ENCODE results near the gene CMIP. TPM values are rescaled to one million over a fixed set of nuclear protein-coding genes. Genes with fewer than 3 reads are reported as not detected.

The CMIP gene
- total RNA-seq, 2 donors from 2014 or later, result 7.7 to 19.2 TPM

DNA sequence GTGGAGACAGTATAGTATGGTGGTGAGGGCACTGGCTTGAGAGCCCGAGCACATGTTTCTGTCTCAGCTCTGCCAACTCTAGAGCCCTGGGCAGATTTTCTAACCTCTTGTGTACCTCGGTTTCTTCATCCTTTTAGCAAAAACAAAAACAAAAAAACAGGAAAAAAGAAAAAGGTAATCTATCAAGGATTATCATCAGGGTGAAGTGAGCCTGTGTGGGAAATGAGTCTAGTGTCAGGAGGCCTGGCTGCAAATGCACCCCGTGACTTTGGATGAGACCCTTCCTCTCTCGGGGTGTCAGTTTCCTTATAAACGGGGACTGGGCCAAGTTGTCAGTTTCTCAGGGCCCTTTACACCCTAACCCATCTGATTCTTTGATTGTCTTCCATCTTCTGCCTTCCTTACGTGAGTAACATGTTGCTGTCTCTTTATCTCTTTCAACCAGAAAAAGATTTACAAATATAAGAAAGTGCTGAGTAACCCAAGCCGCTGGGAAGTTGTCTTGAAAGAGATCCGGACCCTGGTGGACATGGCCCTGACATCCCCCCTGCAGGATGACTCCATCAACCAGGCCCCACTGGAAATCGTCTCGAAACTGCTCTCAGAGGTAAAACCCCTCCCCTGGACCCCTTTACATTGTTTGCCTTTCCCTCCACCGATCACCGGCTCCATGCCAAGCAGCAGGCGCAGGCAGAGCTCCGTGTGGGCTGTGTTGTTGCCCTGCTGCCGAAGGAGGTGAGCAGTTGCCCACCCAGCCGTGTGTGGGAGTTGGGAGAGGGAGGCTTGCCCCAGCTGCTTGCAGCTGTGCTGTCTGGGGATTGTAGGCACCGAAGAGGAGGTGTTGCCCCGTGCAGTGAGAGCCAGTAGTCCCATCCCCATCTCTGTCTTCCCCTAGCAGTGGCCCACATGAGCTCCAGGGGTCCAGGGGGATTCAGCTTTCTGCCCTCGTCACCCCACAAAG, 207.4 kb downstream of the CMIP start:
- peak overlapping the region in 1 of 2 donors; percentile 52 for H3K27ac ChIP-seq
- H3K36me3 ChIP-seq, result peaks cover 4% of the 10 kb centered on the region
- H3K4me1 ChIP-seq, result peaks cover 0 to 20% of the 10 kb centered on the region in 2 donors
- TF ChIP-seq, protein P1, sequence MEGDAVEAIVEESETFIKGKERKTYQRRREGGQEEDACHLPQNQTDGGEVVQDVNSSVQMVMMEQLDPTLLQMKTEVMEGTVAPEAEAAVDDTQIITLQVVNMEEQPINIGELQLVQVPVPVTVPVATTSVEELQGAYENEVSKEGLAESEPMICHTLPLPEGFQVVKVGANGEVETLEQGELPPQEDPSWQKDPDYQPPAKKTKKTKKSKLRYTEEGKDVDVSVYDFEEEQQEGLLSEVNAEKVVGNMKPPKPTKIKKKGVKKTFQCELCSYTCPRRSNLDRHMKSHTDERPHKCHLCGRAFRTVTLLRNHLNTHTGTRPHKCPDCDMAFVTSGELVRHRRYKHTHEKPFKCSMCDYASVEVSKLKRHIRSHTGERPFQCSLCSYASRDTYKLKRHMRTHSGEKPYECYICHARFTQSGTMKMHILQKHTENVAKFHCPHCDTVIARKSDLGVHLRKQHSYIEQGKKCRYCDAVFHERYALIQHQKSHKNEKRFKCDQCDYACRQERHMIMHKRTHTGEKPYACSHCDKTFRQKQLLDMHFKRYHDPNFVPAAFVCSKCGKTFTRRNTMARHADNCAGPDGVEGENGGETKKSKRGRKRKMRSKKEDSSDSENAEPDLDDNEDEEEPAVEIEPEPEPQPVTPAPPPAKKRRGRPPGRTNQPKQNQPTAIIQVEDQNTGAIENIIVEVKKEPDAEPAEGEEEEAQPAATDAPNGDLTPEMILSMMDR (IDR thresholded peaks at IDR 0.05), result no peak
- H3K27me3 ChIP-seq, result no peaks in the 10 kb centered on the region
- no peak for DNase-seq (ENCODE audit: low spot score)
- H3K9me3 ChIP-seq, result no peaks in the 10 kb centered on the region
- no peak overlapping the region for H3K4me3 ChIP-seq

DNA sequence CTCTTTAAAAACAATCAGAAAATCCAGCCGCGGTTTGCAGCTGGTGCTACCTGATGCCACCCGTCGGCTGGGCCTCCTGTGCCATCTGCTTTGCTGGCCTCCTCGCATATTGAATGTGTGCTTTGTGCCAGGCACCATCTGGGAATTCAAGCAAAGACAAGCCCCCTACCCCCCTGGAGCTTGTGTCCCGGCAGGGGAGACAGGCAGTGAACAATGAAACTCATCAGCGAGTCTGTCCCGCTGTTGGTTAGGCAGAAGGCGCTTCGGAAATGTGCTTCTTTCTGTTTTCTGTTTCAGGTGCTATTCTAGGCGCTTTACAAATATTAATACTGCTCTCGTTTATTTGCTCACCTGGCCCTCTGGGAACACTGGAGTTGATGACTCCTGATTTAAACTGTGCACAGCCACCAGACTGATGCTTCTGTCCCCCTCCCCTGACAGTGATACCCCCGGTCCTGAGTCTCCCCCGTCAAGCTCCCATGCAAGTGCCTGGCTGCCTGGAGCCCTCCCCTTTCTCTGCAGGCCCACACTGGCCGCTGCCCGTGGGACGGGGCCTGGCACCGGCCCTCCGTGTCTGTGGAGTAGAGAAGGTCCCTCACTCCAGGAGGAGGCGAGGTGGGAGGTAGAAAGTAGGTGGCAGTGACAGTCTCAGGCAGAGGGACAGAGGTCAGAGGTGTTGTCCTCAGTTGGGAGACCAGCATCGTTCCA, 208.3 kb downstream of the CMIP start:
- H3K4me1 ChIP-seq, result peaks cover 0 to 20% of the 10 kb centered on the region in 2 donors
- peaks cover 10% of the 10 kb centered on the region for H3K36me3 ChIP-seq
- H3K27ac ChIP-seq, result no peak overlapping the region
- H3K9me3 ChIP-seq, result no peaks in the 10 kb centered on the region
- TF ChIP-seq, protein P1 (IDR thresholded peaks at IDR 0.05), result no peak
- no peaks in the 10 kb centered on the region for H3K27me3 ChIP-seq
- H3K4me3 ChIP-seq, result no peak overlapping the region
- DNase-seq (ENCODE audit: low spot score), result no peak

DNA sequence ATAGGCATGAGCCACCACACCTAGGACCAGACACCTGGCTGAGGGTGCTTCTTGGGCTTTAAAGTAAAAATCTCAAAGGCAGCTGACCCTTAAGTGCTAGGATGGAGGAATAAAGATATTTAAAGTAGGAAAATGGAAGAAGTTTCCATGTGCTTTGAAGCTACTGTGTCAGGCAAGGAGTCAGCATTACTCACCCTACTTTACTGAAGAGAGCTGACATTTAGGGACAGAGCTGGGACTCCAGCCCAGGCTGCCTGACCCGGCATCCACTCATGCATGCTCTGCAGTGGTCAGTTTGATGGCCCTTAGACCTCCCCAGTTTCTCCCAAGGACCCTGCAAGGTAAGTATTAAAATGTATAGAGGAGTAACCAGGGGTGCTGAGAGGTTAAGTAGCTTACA, 209.7 kb downstream of the CMIP start:
- DNase-seq (ENCODE audit: low spot score), result no peak
- no peaks in the 10 kb centered on the region for H3K27me3 ChIP-seq
- no peak overlapping the region for H3K27ac ChIP-seq
- H3K4me3 ChIP-seq, result no peak overlapping the region
- no peaks in the 10 kb centered on the region for H3K9me3 ChIP-seq
- peaks cover 0 to 20% of the 10 kb centered on the region in 2 donors for H3K4me1 ChIP-seq
- TF ChIP-seq, protein P1 (IDR thresholded peaks at IDR 0.05), result no peak
- peaks cover 23% of the 10 kb centered on the region for H3K36me3 ChIP-seq

DNA sequence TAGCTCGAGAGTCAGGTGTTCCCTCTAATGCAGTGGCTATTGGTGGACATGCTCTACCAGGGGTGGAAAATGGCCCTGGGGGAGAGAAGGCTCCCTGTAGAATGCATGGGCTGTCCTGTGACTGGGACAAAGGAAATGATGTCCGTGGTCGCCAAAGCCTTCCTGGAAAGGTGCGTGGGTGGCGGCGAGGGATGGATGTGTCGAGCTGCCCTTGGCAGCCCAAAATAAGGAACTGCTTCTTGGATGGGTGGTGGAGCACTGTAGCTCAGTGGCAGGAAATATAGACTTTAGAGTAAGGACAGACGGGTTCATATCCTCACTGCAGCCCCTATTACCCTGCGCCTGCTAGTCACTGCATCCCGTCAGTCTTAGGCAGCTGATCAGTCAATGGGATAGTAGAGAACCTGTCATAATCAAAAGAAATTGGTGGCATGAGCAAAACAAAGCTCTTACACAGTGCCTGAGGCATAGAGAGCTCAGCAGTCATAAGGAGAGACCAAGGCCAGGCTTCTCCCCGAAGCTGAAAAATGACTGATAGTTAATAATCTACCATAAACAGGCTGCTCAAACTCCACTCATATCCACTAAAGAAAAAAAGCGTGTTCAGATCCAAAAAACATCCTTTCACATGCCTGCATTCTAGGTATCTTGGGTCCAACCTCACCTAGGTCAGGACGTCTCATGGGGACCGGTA, 211.0 kb downstream of the CMIP start:
- H3K4me3 ChIP-seq, result no peak overlapping the region
- H3K27ac ChIP-seq, result no peak overlapping the region
- H3K4me1 ChIP-seq, result peaks cover 0 to 19% of the 10 kb centered on the region in 2 donors
- H3K36me3 ChIP-seq, result peaks cover 23% of the 10 kb centered on the region
- TF ChIP-seq, protein P1 (IDR thresholded peaks at IDR 0.05), result no peak
- no peak for DNase-seq (ENCODE audit: low spot score)
- H3K27me3 ChIP-seq, result no peaks in the 10 kb centered on the region
- H3K9me3 ChIP-seq, result no peaks in the 10 kb centered on the region

DNA sequence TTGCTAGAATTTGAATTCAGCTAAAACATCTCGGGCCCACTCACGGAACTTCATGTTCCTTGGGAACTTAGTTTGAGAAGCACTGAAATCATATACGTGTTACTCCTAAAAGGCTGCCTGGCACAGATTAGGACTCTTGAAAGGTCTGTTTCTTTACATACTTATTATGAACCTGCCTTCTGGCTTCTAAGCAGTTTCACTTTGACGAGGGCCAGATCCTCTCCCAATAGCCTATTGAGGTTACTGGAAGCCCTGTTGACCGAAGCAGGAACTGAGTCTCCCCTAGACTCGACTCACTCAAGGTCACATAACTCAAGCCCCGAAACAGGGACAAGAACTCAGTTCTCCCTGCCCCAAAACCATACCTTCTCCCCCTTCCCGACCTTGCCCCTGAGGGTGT, 212.6 kb downstream of the CMIP start:
- H3K27me3 ChIP-seq, result no peaks in the 10 kb centered on the region
- H3K27ac ChIP-seq, result no peak overlapping the region
- no peak for DNase-seq (ENCODE audit: low spot score)
- TF ChIP-seq, protein P1 (IDR thresholded peaks at IDR 0.05), result no peak
- peaks cover 38% of the 10 kb centered on the region for H3K36me3 ChIP-seq
- H3K9me3 ChIP-seq, result no peaks in the 10 kb centered on the region
- peaks cover 0 to 5% of the 10 kb centered on the region in 2 donors for H3K4me1 ChIP-seq
- no peak overlapping the region for H3K4me3 ChIP-seq

Measured in right atrium auricular region (tissue), 2 donors.